ENCODE measurements around the gene WWOX. TPM values are rescaled to one million over a fixed set of nuclear protein-coding genes. Genes with fewer than 3 reads are reported as not detected.

WWOX gene
- total and polyA plus RNA-seq, 10 donors, result 5.9 to 90.3 (median 26.4) TPM

GRCh38 chr16:78552106-78552675 lies 452.7 kb downstream of the WWOX start:
- intact Hi-C loops (cut with DNase I; ENCODE audit: low total_unique reads), result no loop called here
- Histone ChIP-seq H3K27me3 (replicated peaks in 1 of 7) (no peaks in the 10 kb centered on the region), H3K27ac (no peak overlapping the region), H3K9me3 (no peaks in the 10 kb centered on the region), H3K4me1 (no peaks in the 10 kb centered on the region), H3K36me3 (no peaks in the 10 kb centered on the region), H3K4me3 (no peak overlapping the region)
- TF ChIP-seq CTCF (IDR thresholded peaks at IDR 0.05 in 8 of 11, conservative IDR thresholded peaks at IDR 0.05 in 3 of 11), result no peak
- no peak for TF ChIP-seq POLR2A (IDR thresholded peaks at IDR 0.05)
- no peak for TF ChIP-seq POLR2AphosphoS5 (IDR thresholded peaks at IDR 0.05)
- DNase-seq, result no peak
- WGBS, 5 donors, result 71 to 82% (median 76%) methylated on average over 16 of the region's 16 CpGs

GRCh38 chr16:78552716-78553115 lies 453.3 kb downstream of the WWOX start:
- TF ChIP-seq POLR2AphosphoS5 (IDR thresholded peaks at IDR 0.05), result no peak
- no peak for TF ChIP-seq CTCF (IDR thresholded peaks at IDR 0.05 in 8 of 11, conservative IDR thresholded peaks at IDR 0.05 in 3 of 11)
- no peak for TF ChIP-seq POLR2A (IDR thresholded peaks at IDR 0.05)
- no peak overlapping the region for H3K4me3 ChIP-seq
- 89 to 100% (median 100%) methylated on average over 1 of the region's 1 CpG for WGBS, 5 donors
- no peak overlapping the region for H3K27ac ChIP-seq
- no peak for DNase-seq
- no peaks in the 10 kb centered on the region for H3K4me1 ChIP-seq
- H3K9me3 ChIP-seq, result no peaks in the 10 kb centered on the region
- intact Hi-C loops (cut with DNase I; ENCODE audit: low total_unique reads), result no loop called here
- H3K36me3 ChIP-seq, result no peaks in the 10 kb centered on the region
- no peaks in the 10 kb centered on the region for H3K27me3 ChIP-seq (replicated peaks in 1 of 7)

- H3K27ac ChIP-seq, result no peak overlapping the region
- H3K9me3 ChIP-seq, result no peaks in the 10 kb centered on the region
- H3K4me3 ChIP-seq, result no peak overlapping the region
- intact Hi-C loops (cut with DNase I; ENCODE audit: low total_unique reads), result no loop called here
- WGBS, 5 donors, result 83 to 90% (median 85%) methylated on average over 10 of the region's 10 CpGs
- TF ChIP-seq POLR2AphosphoS5 (IDR thresholded peaks at IDR 0.05) (no peak), CTCF (IDR thresholded peaks at IDR 0.05 in 8 of 11, conservative IDR thresholded peaks at IDR 0.05 in 3 of 11) (no peak), POLR2A (IDR thresholded peaks at IDR 0.05) (no peak)
- H3K27me3 ChIP-seq (replicated peaks in 1 of 7), result no peaks in the 10 kb centered on the region
- no peaks in the 10 kb centered on the region for H3K4me1 ChIP-seq
- no peak for DNase-seq
- no peaks in the 10 kb centered on the region for H3K36me3 ChIP-seq
These were observed 454.0 kb downstream of the WWOX start for GRCh38 chr16:78553268-78554039.

- H3K4me1 ChIP-seq, result no peaks in the 10 kb centered on the region
- intact Hi-C loops (cut with DNase I; ENCODE audit: low total_unique reads), result no loop called here
- H3K27ac ChIP-seq, result no peak overlapping the region
- TF ChIP-seq POLR2A (IDR thresholded peaks at IDR 0.05) (no peak), CTCF (IDR thresholded peaks at IDR 0.05 in 8 of 11, conservative IDR thresholded peaks at IDR 0.05 in 3 of 11) (no peak), POLR2AphosphoS5 (IDR thresholded peaks at IDR 0.05) (no peak)
- no peak overlapping the region for H3K4me3 ChIP-seq
- WGBS, 5 donors, result 95 to 99% (median 97%) methylated on average over 16 of the region's 16 CpGs
- no peak for DNase-seq
- H3K27me3 ChIP-seq (replicated peaks in 1 of 7), result no peaks in the 10 kb centered on the region
- H3K9me3 ChIP-seq, result no peaks in the 10 kb centered on the region
- H3K36me3 ChIP-seq, result no peaks in the 10 kb centered on the region
These were observed 457.0 kb downstream of the WWOX start for GRCh38 chr16:78556421-78556820.
